A673 (cell line): ENCODE measurements around the gene LAMB4. TPM values are rescaled to one million over a fixed set of nuclear protein-coding genes. Genes with fewer than 3 reads are reported as not detected.

ENCODE experiments used
- BruUV-seq: library from RNA; stranded (reverse); fragments of 400-500 nt; replicated peaks from 2 replicates; lab custom pipeline; 2021; lab: Mats Ljungman, UMichigan
- CTCF ChIA-PET: fragments of 300-600 bp; sonication (Branson Sonifier 250); formaldehyde crosslinking; loops from one replicate; lab custom pipeline; 2022; ENCODE audit warnings: antibody characterized with exemption; lab: Charles Lee
- POLR2A ChIA-PET: fragments of 300-600 bp; sonication (Branson Sonifier 250); formaldehyde crosslinking; loops from one replicate; lab custom pipeline; 2022; ENCODE audit warnings: antibody characterized with exemption; ENCODE audit not compliant: low non-redundant PET; lab: Charles Lee
- DNase-seq: peaks from one replicate; pipeline ENCODE4 v3.0.0-alpha.2; 2015; ENCODE audit warnings: low spot score
- H3K27ac ChIP-seq: fragments of 200-600 bp; sonication (generic); 2 replicates; pipeline ENCODE4 v1.5.1; 2016; ENCODE audit warnings: mixed run types, low read depth, mild to moderate bottlenecking, mixed read lengths, antibody characterized with exemption, low read length; ENCODE audit not compliant: poor library complexity, severe bottlenecking
- H3K27me3 ChIP-seq: fragments of 200-600 bp; sonication (generic); replicated peaks from 2 replicates; pipeline ENCODE4 v1.6.1; 2017; ENCODE audit warnings: mixed run types, low read depth, mild to moderate bottlenecking, mixed read lengths, antibody characterized with exemption, low read length; ENCODE audit not compliant: insufficient read depth, poor library complexity
- H3K36me3 ChIP-seq: fragments of 200-600 bp; sonication (generic); 2 replicates; pipeline ENCODE4 v1.6.1; 2016; ENCODE audit warnings: mixed run types, mild to moderate bottlenecking, mixed read lengths, antibody characterized with exemption, low read length; ENCODE audit not compliant: insufficient read depth, poor library complexity, severe bottlenecking
- H3K4me1 ChIP-seq: fragments of 200-600 bp; sonication (generic); 2 replicates; pipeline ENCODE4 v1.6.1; 2017; ENCODE audit warnings: mixed run types, mild to moderate bottlenecking, mixed read lengths, antibody characterized with exemption, low read length; ENCODE audit not compliant: insufficient read depth, poor library complexity, severe bottlenecking
- H3K4me3 ChIP-seq: fragments of 200-600 bp; sonication (generic); 2 replicates; pipeline ENCODE4 v1.5.1; 2016; ENCODE audit warnings: low read depth, mixed run types, mild to moderate bottlenecking, mixed read lengths, low read length; ENCODE audit not compliant: poor library complexity, severe bottlenecking
- H3K9me3 ChIP-seq: fragments of 200-600 bp; sonication (generic); 2 replicates; pipeline ENCODE4 v1.6.1; 2016; ENCODE audit warnings: mixed run types, low read depth, mild to moderate bottlenecking, mixed read lengths, antibody characterized with exemption, low read length; ENCODE audit not compliant: poor library complexity, severe bottlenecking
- EZH2 ChIP-seq: fragments of 200-600 bp; sonication (generic); IDR thresholded peaks from 2 replicates; pipeline ENCODE4 v1.6.1; 2017; ENCODE audit warnings: borderline replicate concordance, low read depth, mild to moderate bottlenecking, mixed read lengths, antibody characterized with exemption, low read length; ENCODE audit not compliant: poor library complexity, severe bottlenecking
- intact Hi-C: fragments of 100-400 bp; cut with micrococcal nuclease; formaldehyde crosslinking; loops from one replicate; pipeline ENCODE4 v1.10.0; 2022; ENCODE audit not compliant: unreplicated experiment
- total RNA-seq: library from RNA; stranded (reverse); gene quantifications from 2 replicates; pipeline ENCODE4 v1.2.3, GENCODE V29; 2021
- TF ChIP-seq, protein P1 (sequence below): fragments of 300-800, 200-600 bp; sonication (generic); conservative IDR thresholded peaks from 2 replicates; pipeline ENCODE4 v1.5.1; 2017; ENCODE audit warnings: low read depth, mild to moderate bottlenecking, antibody characterized with exemption, low read length, moderate library complexity, mixed read lengths

LAMB4 gene
- total RNA-seq, 1 experiment from 2014 or later: 0.21 TPM

GRCh38 chr7:108024538-108024937, 105.6 kb downstream of the LAMB4 start:
- POLR2A ChIA-PET: no interaction called here
- no peak for DNase-seq

GRCh38 chr7:108020585-108020984, 109.6 kb downstream of the LAMB4 start:
- no peak overlapping the region for H3K27ac ChIP-seq
- POLR2A ChIA-PET: no interaction called here
- DNase-seq: no peak
- CTCF ChIA-PET: no interaction called here
- intact Hi-C loops: no loop called here
- H3K27me3 ChIP-seq: no peaks in the 10 kb centered on the region
- BruUV-seq: no TSS peak
- no peak for TF ChIP-seq EZH2
- TF ChIP-seq, protein P1, sequence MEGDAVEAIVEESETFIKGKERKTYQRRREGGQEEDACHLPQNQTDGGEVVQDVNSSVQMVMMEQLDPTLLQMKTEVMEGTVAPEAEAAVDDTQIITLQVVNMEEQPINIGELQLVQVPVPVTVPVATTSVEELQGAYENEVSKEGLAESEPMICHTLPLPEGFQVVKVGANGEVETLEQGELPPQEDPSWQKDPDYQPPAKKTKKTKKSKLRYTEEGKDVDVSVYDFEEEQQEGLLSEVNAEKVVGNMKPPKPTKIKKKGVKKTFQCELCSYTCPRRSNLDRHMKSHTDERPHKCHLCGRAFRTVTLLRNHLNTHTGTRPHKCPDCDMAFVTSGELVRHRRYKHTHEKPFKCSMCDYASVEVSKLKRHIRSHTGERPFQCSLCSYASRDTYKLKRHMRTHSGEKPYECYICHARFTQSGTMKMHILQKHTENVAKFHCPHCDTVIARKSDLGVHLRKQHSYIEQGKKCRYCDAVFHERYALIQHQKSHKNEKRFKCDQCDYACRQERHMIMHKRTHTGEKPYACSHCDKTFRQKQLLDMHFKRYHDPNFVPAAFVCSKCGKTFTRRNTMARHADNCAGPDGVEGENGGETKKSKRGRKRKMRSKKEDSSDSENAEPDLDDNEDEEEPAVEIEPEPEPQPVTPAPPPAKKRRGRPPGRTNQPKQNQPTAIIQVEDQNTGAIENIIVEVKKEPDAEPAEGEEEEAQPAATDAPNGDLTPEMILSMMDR: no peak
- no peaks in the 10 kb centered on the region for H3K9me3 ChIP-seq
- H3K4me3 ChIP-seq: no peak overlapping the region
- peaks cover 7% of the 10 kb centered on the region for H3K4me1 ChIP-seq
- no peaks in the 10 kb centered on the region for H3K36me3 ChIP-seq

More at GRCh38 chr7:108024538-108024937, 105.6 kb downstream of the LAMB4 start:
- no peak overlapping the region for H3K4me3 ChIP-seq
- no peak overlapping the region for H3K27ac ChIP-seq
- H3K9me3 ChIP-seq: no peaks in the 10 kb centered on the region
- intact Hi-C loops: no loop called here
- TF ChIP-seq, protein P1: no peak
- no peaks in the 10 kb centered on the region for H3K27me3 ChIP-seq
- H3K36me3 ChIP-seq: no peaks in the 10 kb centered on the region
- BruUV-seq: no TSS peak
- CTCF ChIA-PET: no interaction called here
- peaks cover 18% of the 10 kb centered on the region for H3K4me1 ChIP-seq

DNA sequence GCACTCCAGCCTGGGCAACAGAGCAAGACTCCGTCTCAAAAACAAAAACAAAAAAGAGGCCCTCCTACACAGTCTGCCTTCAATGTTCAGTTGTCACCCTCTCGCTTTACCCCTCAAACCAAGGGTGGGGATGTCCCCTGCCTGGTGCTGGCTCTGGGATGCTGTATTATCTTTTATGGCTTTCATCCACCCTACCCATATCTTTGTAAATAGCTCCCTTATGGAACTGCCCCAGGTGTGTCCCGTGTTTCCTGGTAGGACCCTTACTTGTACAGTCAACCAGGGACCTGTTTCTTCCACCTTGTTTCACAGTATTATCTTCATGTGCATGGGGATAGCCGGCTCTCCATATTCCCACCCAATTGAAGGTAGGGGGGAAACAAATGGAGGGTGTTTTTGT, 111.5 kb downstream of the LAMB4 start:
- no peak overlapping the region for H3K4me3 ChIP-seq
- DNase-seq: no peak
- ChIA-PET CTCF (no interaction called here), POLR2A (no interaction called here)
- no peaks in the 10 kb centered on the region for H3K9me3 ChIP-seq
- intact Hi-C loops: no loop called here
- H3K27ac ChIP-seq: no peak overlapping the region
- BruUV-seq: no TSS peak
- H3K27me3 ChIP-seq: no peaks in the 10 kb centered on the region
- no peak for TF ChIP-seq EZH2
- TF ChIP-seq, protein P1: no peak
- H3K4me1 ChIP-seq: peaks cover 7% of the 10 kb centered on the region
- no peaks in the 10 kb centered on the region for H3K36me3 ChIP-seq
